DOHH2 (cell line): Measurements from ENCODE around the gene NR3C2.

Experiments used
- H3F3A ChIP-seq: fragments of 200-600 bp; sonication (generic), shearing (Covaris generic); 2 replicates; pipeline ENCODE4 v1.6.0; 2016; ENCODE audit warnings: antibody characterized with exemption, mild to moderate bottlenecking; ENCODE audit not compliant: control insufficient read depth, insufficient read depth
- H3K27ac ChIP-seq: fragments of 200-600 bp; sonication (generic); 2 replicates; pipeline ENCODE4 v1.5.1; 2014; ENCODE audit warnings: low read depth, mild to moderate bottlenecking, low read length, moderate library complexity
- H3K27me3 ChIP-seq: fragments of 200-600 bp; sonication (generic); 2 replicates; pipeline ENCODE4 v1.6.1; 2014; ENCODE audit warnings: mild to moderate bottlenecking, low read length, mixed read lengths; ENCODE audit not compliant: control insufficient read depth
- H3K36me3 ChIP-seq: fragments of 200-600 bp; sonication (generic); 2 replicates; pipeline ENCODE4 v1.6.1; 2014; ENCODE audit warnings: mild to moderate bottlenecking, low read length, moderate library complexity, mixed read lengths; ENCODE audit not compliant: control insufficient read depth
- H3K4me1 ChIP-seq: fragments of 200-600 bp; sonication (generic); 2 replicates; pipeline ENCODE4 v1.6.1; 2014; ENCODE audit warnings: mild to moderate bottlenecking, low read length, mixed read lengths; ENCODE audit not compliant: control insufficient read depth
- H3K4me2 ChIP-seq: fragments of 200-600 bp; sonication (generic); 2 replicates; pipeline ENCODE4 v1.6.0; 2014; ENCODE audit warnings: mild to moderate bottlenecking, low read length, moderate library complexity
- H3K4me3 ChIP-seq: fragments of 200-600 bp; sonication (generic); 2 replicates; pipeline ENCODE4 v1.5.1; 2014; ENCODE audit warnings: mild to moderate bottlenecking, low read length, mixed read lengths
- H3K79me2 ChIP-seq: fragments of 200-600 bp; sonication (generic); 2 replicates; pipeline ENCODE4 v1.6.1; 2014; ENCODE audit warnings: mild to moderate bottlenecking, low read length, mixed read lengths; ENCODE audit not compliant: control insufficient read depth
- H3K9me2 ChIP-seq: fragments of 200-600 bp; sonication (generic); replicated peaks from 2 replicates; pipeline ENCODE4 v1.6.1; 2014; ENCODE audit warnings: mild to moderate bottlenecking, low read length, mixed read lengths; ENCODE audit not compliant: control insufficient read depth
- H3K9me3 ChIP-seq: fragments of 200-600 bp; sonication (generic); 2 replicates; pipeline ENCODE4 v1.6.1; 2014; ENCODE audit warnings: antibody characterized with exemption, low read length, mixed read lengths; ENCODE audit not compliant: control insufficient read depth, insufficient read depth
- H4K20me1 ChIP-seq: fragments of 200-600 bp; sonication (generic); 2 replicates; pipeline ENCODE4 v1.6.0; 2014; ENCODE audit warnings: low read depth, mild to moderate bottlenecking, antibody characterized with exemption, low read length, moderate library complexity; ENCODE audit not compliant: control insufficient read depth, insufficient read depth
- CTCF ChIP-seq: fragments of 200-600 bp; sonication (generic); IDR thresholded peaks from one replicate; pipeline ENCODE4 v1.5.1; 2014; ENCODE audit warnings: antibody characterized with exemption, mild to moderate bottlenecking, low read depth, low read length; ENCODE audit not compliant: poor library complexity, severe bottlenecking
- EZH2phosphoT487 ChIP-seq: fragments of 200-600 bp; sonication (generic); IDR thresholded peaks from 2 replicates; pipeline ENCODE4 v1.6.1; 2017; ENCODE audit warnings: borderline replicate concordance, mild to moderate bottlenecking, antibody characterized with exemption, low read length, moderate library complexity, mixed read lengths

NR3C2 gene

GRCh38 chr4:148069086-148069894 is 372.9 kb downstream of the NR3C2 start:
- H3K4me1 ChIP-seq, result no peaks in the 10 kb centered on the region
- H3K9me2 ChIP-seq, result no peaks in the 10 kb centered on the region
- no peak overlapping the region for H3K27ac ChIP-seq
- H3K36me3 ChIP-seq, result no peaks in the 10 kb centered on the region
- no peaks in the 10 kb centered on the region for H3K9me3 ChIP-seq
- H3K4me2 ChIP-seq, result no peak overlapping the region
- H3K79me2 ChIP-seq, result no peaks in the 10 kb centered on the region
- TF ChIP-seq CTCF, result no peak
- TF ChIP-seq EZH2phosphoT487, result no peak
- no peaks in the 10 kb centered on the region for H3F3A ChIP-seq
- no peaks in the 10 kb centered on the region for H4K20me1 ChIP-seq
- H3K4me3 ChIP-seq, result no peak overlapping the region
- H3K27me3 ChIP-seq, result no peaks in the 10 kb centered on the region

GRCh38 chr4:148068065-148068911 is 373.9 kb downstream of the NR3C2 start:
- Histone ChIP-seq H3K79me2 (no peaks in the 10 kb centered on the region), H3K4me1 (no peaks in the 10 kb centered on the region), H3K9me3 (no peaks in the 10 kb centered on the region), H3K4me2 (no peak overlapping the region), H3K9me2 (no peaks in the 10 kb centered on the region), H3K27ac (no peak overlapping the region), H4K20me1 (no peaks in the 10 kb centered on the region), H3K36me3 (no peaks in the 10 kb centered on the region), H3K4me3 (no peak overlapping the region), H3F3A (no peaks in the 10 kb centered on the region), H3K27me3 (no peaks in the 10 kb centered on the region)
- TF ChIP-seq EZH2phosphoT487, result no peak
- no peak for TF ChIP-seq CTCF

GRCh38 chr4:148067301-148067916 is 374.8 kb downstream of the NR3C2 start:
- no peaks in the 10 kb centered on the region for H3F3A ChIP-seq
- TF ChIP-seq EZH2phosphoT487, result no peak
- no peak for TF ChIP-seq CTCF
- H3K27ac ChIP-seq, result no peak overlapping the region
- no peaks in the 10 kb centered on the region for H3K27me3 ChIP-seq
- H3K36me3 ChIP-seq, result no peaks in the 10 kb centered on the region
- H3K4me1 ChIP-seq, result no peaks in the 10 kb centered on the region
- H3K9me3 ChIP-seq, result no peaks in the 10 kb centered on the region
- H3K9me2 ChIP-seq, result no peaks in the 10 kb centered on the region
- no peaks in the 10 kb centered on the region for H3K79me2 ChIP-seq
- no peak overlapping the region for H3K4me2 ChIP-seq
- H4K20me1 ChIP-seq, result no peaks in the 10 kb centered on the region
- no peak overlapping the region for H3K4me3 ChIP-seq
